ENCODE data around the gene RNF40. TPM values are rescaled to one million over a fixed set of nuclear protein-coding genes. Genes with fewer than 3 reads are reported as not detected.

The RNF40 gene
- total RNA-seq, 1 donor from 2014 or later = 182 TPM

- H3K4me1 Mint-ChIP-seq (ENCODE audit: low read depth, unreplicated experiment) = peaks cover 4% of the 10 kb centered on the region
- no peak for DNase-seq
- TF ChIP-seq CTCF (IDR thresholded peaks at IDR 0.05; ENCODE audit: partially characterized antibody, unreplicated experiment) = no peak
- H3K36me3 Mint-ChIP-seq (ENCODE audit: unreplicated experiment) = peaks cover 4% of the 10 kb centered on the region
- peak overlapping the region; percentile 17 for H3K27ac Mint-ChIP-seq (ENCODE audit: unreplicated experiment)
- peaks cover 12% of the 10 kb centered on the region for H3K9me3 Mint-ChIP-seq (ENCODE audit: unreplicated experiment)
- peaks cover 9% of the 10 kb centered on the region for H3K27me3 Mint-ChIP-seq (ENCODE audit: unreplicated experiment)
- H3K4me3 Mint-ChIP-seq (ENCODE audit: unreplicated experiment) = peak overlapping the region; percentile 88
These were observed 14.8 kb upstream of the RNF40 start for GRCh38 chr16:30747331-30747730.

GRCh38 chr16:30747799-30748633, 14.1 kb upstream of the RNF40 start, which contains the start of gene PHKG2:
TSS of gene PHKG2 (plus strand) at chr16:30748425. CDS start at chr16:30748821, 396 bp downstream.
- no peak for TF ChIP-seq CTCF (IDR thresholded peaks at IDR 0.05; ENCODE audit: partially characterized antibody, unreplicated experiment)
- peaks cover 4% of the 10 kb centered on the region for H3K36me3 Mint-ChIP-seq (ENCODE audit: unreplicated experiment)
- H3K9me3 Mint-ChIP-seq (ENCODE audit: unreplicated experiment) = peaks cover 12% of the 10 kb centered on the region
- H3K4me1 Mint-ChIP-seq (ENCODE audit: low read depth, unreplicated experiment) = peaks cover 4% of the 10 kb centered on the region
- peak within 1 kb of the TSS; percentile 74 for H3K27ac Mint-ChIP-seq (ENCODE audit: unreplicated experiment)
- H3K27me3 Mint-ChIP-seq (ENCODE audit: unreplicated experiment) = peaks cover 9% of the 10 kb centered on the region
- peak within 1 kb of the TSS; percentile 96 for H3K4me3 Mint-ChIP-seq (ENCODE audit: unreplicated experiment)
- DNase-seq = peak; percentile 99

GRCh38 chr16:30748634-30749445, 13.3 kb upstream of the RNF40 start:
- Mint-ChIP-seq H3K4me3 (ENCODE audit: unreplicated experiment) (peak overlapping the region; percentile 96), H3K27me3 (ENCODE audit: unreplicated experiment) (peaks cover 9% of the 10 kb centered on the region), H3K4me1 (ENCODE audit: low read depth, unreplicated experiment) (peaks cover 4% of the 10 kb centered on the region), H3K9me3 (ENCODE audit: unreplicated experiment) (peaks cover 12% of the 10 kb centered on the region), H3K27ac (ENCODE audit: unreplicated experiment) (peak overlapping the region; percentile 74), H3K36me3 (ENCODE audit: unreplicated experiment) (peaks cover 4% of the 10 kb centered on the region)
- peak; percentile 66 for DNase-seq
- TF ChIP-seq CTCF (IDR thresholded peaks at IDR 0.05; ENCODE audit: partially characterized antibody, unreplicated experiment) = no peak

GRCh38 chr16:30750201-30750600, 11.9 kb upstream of the RNF40 start:
- Mint-ChIP-seq H3K36me3 (ENCODE audit: unreplicated experiment) (peaks cover 2% of the 10 kb centered on the region), H3K4me1 (ENCODE audit: low read depth, unreplicated experiment) (peaks cover 4% of the 10 kb centered on the region), H3K27ac (ENCODE audit: unreplicated experiment) (no peak overlapping the region), H3K4me3 (ENCODE audit: unreplicated experiment) (no peak overlapping the region), H3K27me3 (ENCODE audit: unreplicated experiment) (peaks cover 9% of the 10 kb centered on the region), H3K9me3 (ENCODE audit: unreplicated experiment) (peaks cover 9% of the 10 kb centered on the region)
- TF ChIP-seq CTCF (IDR thresholded peaks at IDR 0.05; ENCODE audit: partially characterized antibody, unreplicated experiment) = no peak
- no peak for DNase-seq
